KOPT-K1 (cell line): ENCODE results near the gene TRMT2A.

ENCODE experiments used
- H3K27ac ChIP-seq: fragments of 200-600 bp; sonication (generic); 2 replicates; pipeline ENCODE4 v1.5.1; 2016; ENCODE audit warnings: antibody characterized with exemption, mild to moderate bottlenecking, low read depth, low read length; ENCODE audit not compliant: poor library complexity, severe bottlenecking
- H3K36me3 ChIP-seq: fragments of 200-600 bp; sonication (generic); 2 replicates; pipeline ENCODE4 v1.5.1; 2017; ENCODE audit warnings: antibody characterized with exemption, mild to moderate bottlenecking, low read length, moderate library complexity; ENCODE audit not compliant: insufficient read depth
- H3K9me3 ChIP-seq: fragments of 200-600 bp; sonication (generic); 2 replicates; pipeline ENCODE4 v1.5.1; 2017; ENCODE audit warnings: antibody characterized with exemption, low read length, mild to moderate bottlenecking; ENCODE audit not compliant: insufficient read depth, poor library complexity, severe bottlenecking

The TRMT2A gene

GRCh38 chr22:20066617-20067383 is 50.2 kb downstream of the TRMT2A start:
- Histone ChIP-seq H3K9me3 (no peaks in the 10 kb centered on the region), H3K27ac (no peak overlapping the region), H3K36me3 (peaks cover 26% of the 10 kb centered on the region)

GRCh38 chr22:20065896-20066616 is 51.0 kb downstream of the TRMT2A start:
- H3K36me3 ChIP-seq, result peaks cover 33% of the 10 kb centered on the region
- H3K27ac ChIP-seq, result no peak overlapping the region
- no peaks in the 10 kb centered on the region for H3K9me3 ChIP-seq

- no peak overlapping the region for H3K27ac ChIP-seq
- peaks cover 33% of the 10 kb centered on the region for H3K36me3 ChIP-seq
- no peaks in the 10 kb centered on the region for H3K9me3 ChIP-seq
Observed at GRCh38 chr22:20064545-20065262, 52.3 kb downstream of the TRMT2A start.

- H3K27ac ChIP-seq, result no peak overlapping the region
- no peaks in the 10 kb centered on the region for H3K9me3 ChIP-seq
- peaks cover 33% of the 10 kb centered on the region for H3K36me3 ChIP-seq
Observed at GRCh38 chr22:20064140-20064480, 52.9 kb downstream of the TRMT2A start.

- Histone ChIP-seq H3K27ac (no peak overlapping the region), H3K36me3 (peaks cover 33% of the 10 kb centered on the region)
Observed at GRCh38 chr22:20063271-20064139, 53.5 kb downstream of the TRMT2A start.

GRCh38 chr22:20062766-20063083 is 54.3 kb downstream of the TRMT2A start:
- Histone ChIP-seq H3K27ac (no peak overlapping the region), H3K9me3 (no peaks in the 10 kb centered on the region), H3K36me3 (peaks cover 33% of the 10 kb centered on the region)

More at GRCh38 chr22:20063271-20064139, 53.5 kb downstream of the TRMT2A start:
- no peaks in the 10 kb centered on the region for H3K9me3 ChIP-seq

GRCh38 chr22:20062043-20062765 is 54.8 kb downstream of the TRMT2A start:
- Histone ChIP-seq H3K36me3 (peaks cover 33% of the 10 kb centered on the region), H3K27ac (no peak overlapping the region), H3K9me3 (no peaks in the 10 kb centered on the region)
